Renal cortical epithelial cell (primary cell): ENCODE results near the gene KAT5. TPM values are rescaled to one million over a fixed set of nuclear protein-coding genes. Genes with fewer than 3 reads are reported as not detected.
"Not testable (repeated sequence)": the region's sequence is repeated elsewhere in the genome, so short reads cannot be mapped to it uniquely, and the experiment has no call there.

ENCODE experiments used
- DNase-seq: peaks from one replicate; pipeline ENCODE4 v3.0.0-alpha.2; 2011; ENCODE audit warnings: low read depth
- total RNA-seq: library from RNA; depleted of rRNA; stranded (reverse); fragments of >200 nt; gene quantifications from 2 replicates; pipeline ENCODE4 v1.2.3, GENCODE V29; 2014

Gene KAT5
- total RNA-seq = 29.5 and 33.7 TPM in 2 replicates

- peak; percentile 95 for DNase-seq
Observed at GRCh38 chr11:65711785-65712632, at the start of gene KAT5. KAT5 (plus strand) TSS chr11:65712252; CDS start chr11:65712268, 16 bp downstream.

GRCh38 chr11:65662799-65663638, 49.0 kb upstream of the KAT5 start, which contains the start of gene RELA:
RELA (minus strand) TSS chr11:65662916; CDS start chr11:65662832, 84 bp downstream.
- peak; percentile 72 for DNase-seq

GRCh38 chr11:65663639-65664200, 48.3 kb upstream of the KAT5 start:
- peak; percentile 57 for DNase-seq

GRCh38 chr11:65672180-65672860, 39.7 kb upstream of the KAT5 start:
- no peak for DNase-seq

GRCh38 chr11:65672982-65673381, 39.1 kb upstream of the KAT5 start:
- no peak for DNase-seq

- no peak for DNase-seq
Observed at GRCh38 chr11:65680192-65680743, 31.8 kb upstream of the KAT5 start.

GRCh38 chr11:65683480-65683879, 28.6 kb upstream of the KAT5 start:
- DNase-seq = not testable (repeated sequence)

GRCh38 chr11:65685981-65686380, 26.1 kb upstream of the KAT5 start:
- DNase-seq = no peak

GRCh38 chr11:65691847-65692246, 20.2 kb upstream of the KAT5 start:
- DNase-seq = not testable (repeated sequence)

GRCh38 chr11:65692367-65692766, 19.7 kb upstream of the KAT5 start:
- no peak for DNase-seq

GRCh38 chr11:65695459-65696241, 16.4 kb upstream of the KAT5 start:
- peak; percentile 91 for DNase-seq

- DNase-seq = no peak
Observed at GRCh38 chr11:65696802-65697552, 15.1 kb upstream of the KAT5 start.

- DNase-seq = no peak
Observed at GRCh38 chr11:65698205-65698604, 13.8 kb upstream of the KAT5 start.

GRCh38 chr11:65699306-65699705, 12.7 kb upstream of the KAT5 start:
- no peak for DNase-seq

- DNase-seq = peak; percentile 71
Observed at GRCh38 chr11:65700399-65700798, 11.7 kb upstream of the KAT5 start.

- no peak for DNase-seq
Observed at GRCh38 chr11:65701686-65702085, 10.4 kb upstream of the KAT5 start.

- DNase-seq = no peak
Observed at GRCh38 chr11:65703846-65704245, 8.2 kb upstream of the KAT5 start.

- DNase-seq = peak; percentile 41
Observed at GRCh38 chr11:65706303-65706763, 5.7 kb upstream of the KAT5 start.

- DNase-seq = not testable (repeated sequence)
Observed at GRCh38 chr11:65707002-65707401, 5.0 kb upstream of the KAT5 start.

GRCh38 chr11:65708451-65708850, 3.6 kb upstream of the KAT5 start:
- no peak for DNase-seq
